ENCODE measurements around the gene MAP3K13.

GRCh38 chr3:185465471-185465870 is 102.5 kb downstream of the MAP3K13 start:
- TF ChIP-seq EZH2 (IDR thresholded peaks at IDR 0.05; ENCODE audit: borderline replicate concordance, low read depth, low read length, severe bottlenecking) (no peak), CTCF (IDR thresholded peaks at IDR 0.05; ENCODE audit: borderline replicate concordance, extremely low read depth, low read length, poor library complexity, severe bottlenecking) (no peak)

Data from DND-41 (cell line).